Measurements from ENCODE around the gene C4orf50.

Gene C4orf50

DNA sequence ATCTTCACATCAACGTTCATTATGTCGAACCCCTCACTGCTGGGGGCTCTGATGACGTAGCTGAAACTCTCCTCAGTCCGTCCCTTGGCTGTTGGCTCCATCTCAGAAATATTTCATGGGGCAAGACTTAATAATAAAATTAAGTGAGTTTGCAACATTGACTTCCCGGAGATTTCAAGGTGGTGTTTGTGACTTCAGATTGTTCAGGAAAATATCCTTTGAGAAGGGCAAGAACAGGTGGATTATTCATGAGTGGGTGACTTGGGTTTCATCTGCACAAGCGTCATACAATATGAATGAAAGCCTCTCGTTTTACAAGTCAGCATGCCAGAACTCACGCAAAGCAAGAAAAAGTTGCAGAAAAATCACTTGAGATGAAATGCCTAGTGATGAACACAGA lies at the start of gene C4orf50:
TSS of gene C4orf50 (minus strand) at position 101 of the 400 bp plus-strand sequence.
- Histone ChIP-seq H3K36me3 (no peaks in the 10 kb centered on the region), H3K9me3 (no peaks in the 10 kb centered on the region), H3K4me3 (ENCODE audit: low read depth in 1 of 2, low read length in 1 of 2) (no peak within 1 kb of the TSS), H3K4me1 (ENCODE audit: control insufficient read depth in 1 of 2, insufficient read depth in 1 of 2, low read depth in 1 of 2, low read length in 1 of 2) (no peaks in the 10 kb centered on the region), H3K27ac (no peak within 1 kb of the TSS), H3K27me3 (no peaks in the 10 kb centered on the region)
- TF ChIP-seq CTCF (IDR thresholded peaks at IDR 0.05), result no peak

DNA sequence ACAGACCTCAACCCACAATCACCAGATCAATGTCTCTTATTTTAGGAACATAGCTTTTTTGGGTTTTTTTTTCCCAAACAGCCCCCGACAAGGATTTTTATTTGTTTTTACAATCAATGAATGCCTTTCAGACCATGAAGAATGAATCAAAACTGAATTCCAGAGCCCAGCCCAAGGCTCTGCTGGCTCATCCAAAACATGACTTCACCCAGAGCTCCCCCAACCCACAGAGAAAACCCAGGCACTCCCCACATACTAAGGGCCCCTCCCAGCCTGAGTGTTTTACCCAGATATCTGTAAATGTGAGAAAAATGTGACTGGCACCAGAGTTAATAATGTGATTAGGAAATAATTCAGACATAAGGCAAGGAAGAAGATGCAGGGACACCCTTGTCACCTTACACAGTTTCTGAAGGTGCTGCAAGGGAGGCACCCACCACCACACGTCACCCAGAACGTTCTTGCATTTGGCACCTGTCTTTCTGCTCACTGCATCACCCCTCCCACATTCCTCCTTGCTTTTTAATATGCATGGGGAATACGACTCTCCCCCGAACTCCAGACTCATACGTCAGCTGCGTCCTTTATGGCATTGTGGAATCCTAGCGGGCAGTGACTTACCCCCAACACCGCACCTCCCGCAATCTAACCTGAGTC lies 47.8 kb upstream of the C4orf50 start:
- Histone ChIP-seq H3K4me1 (ENCODE audit: control insufficient read depth in 1 of 2, insufficient read depth in 1 of 2, low read depth in 1 of 2, low read length in 1 of 2) (no peaks in the 10 kb centered on the region), H3K27me3 (peaks cover 22% of the 10 kb centered on the region), H3K4me3 (ENCODE audit: low read depth in 1 of 2, low read length in 1 of 2) (no peak overlapping the region), H3K9me3 (no peaks in the 10 kb centered on the region), H3K36me3 (no peaks in the 10 kb centered on the region), H3K27ac (no peak overlapping the region)
- TF ChIP-seq CTCF (IDR thresholded peaks at IDR 0.05), result no peak

DNA sequence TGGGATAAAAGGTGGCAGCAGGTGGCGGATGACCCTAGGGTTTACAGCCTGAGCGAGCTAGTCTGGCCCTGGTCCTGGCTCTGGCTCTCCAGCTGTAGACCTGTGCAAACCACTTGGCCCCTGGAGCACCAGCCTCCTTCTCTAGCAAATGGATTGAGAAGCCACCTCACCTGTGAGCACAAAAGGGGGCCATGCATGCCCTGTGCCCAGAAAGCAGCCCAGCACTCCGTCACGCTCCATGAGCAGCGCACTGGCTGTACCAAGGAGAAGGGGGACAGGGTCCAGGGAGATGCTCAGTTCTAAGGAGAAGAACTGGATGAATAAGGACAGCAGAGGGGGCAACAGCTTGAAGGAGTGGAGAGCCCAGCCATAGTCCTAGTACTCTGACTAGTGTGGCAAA lies 46.9 kb upstream of the C4orf50 start:
- peaks cover 14% of the 10 kb centered on the region for H3K27me3 ChIP-seq
- H3K4me3 ChIP-seq (ENCODE audit: low read depth in 1 of 2, low read length in 1 of 2), result no peak overlapping the region
- H3K36me3 ChIP-seq, result no peaks in the 10 kb centered on the region
- H3K4me1 ChIP-seq (ENCODE audit: control insufficient read depth in 1 of 2, insufficient read depth in 1 of 2, low read depth in 1 of 2, low read length in 1 of 2), result no peaks in the 10 kb centered on the region
- no peak for TF ChIP-seq CTCF (IDR thresholded peaks at IDR 0.05)
- no peaks in the 10 kb centered on the region for H3K9me3 ChIP-seq
- no peak overlapping the region for H3K27ac ChIP-seq

DNA sequence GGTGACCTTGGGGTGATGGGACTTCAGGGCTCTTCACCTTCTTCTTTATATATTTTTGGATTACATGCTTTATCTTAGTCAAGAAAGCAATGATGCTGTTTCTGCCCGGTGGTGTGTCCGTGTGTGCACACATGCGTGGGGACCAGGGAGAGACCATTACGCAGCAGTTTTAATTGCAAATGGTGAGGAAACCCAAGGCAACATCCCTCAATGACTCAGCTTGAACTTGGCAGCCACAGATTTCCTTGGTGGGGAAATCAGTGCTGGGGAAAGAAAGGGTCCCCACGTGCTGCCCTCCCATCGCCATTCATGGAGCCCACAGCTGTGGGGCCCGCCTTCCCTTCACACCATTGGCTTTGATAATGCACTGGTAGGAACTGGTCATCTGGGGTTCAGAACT lies 46.2 kb upstream of the C4orf50 start:
- Histone ChIP-seq H3K27ac (no peak overlapping the region), H3K27me3 (peaks cover 8% of the 10 kb centered on the region), H3K9me3 (peaks cover 7% of the 10 kb centered on the region), H3K4me3 (ENCODE audit: low read depth in 1 of 2, low read length in 1 of 2) (no peak overlapping the region), H3K36me3 (no peaks in the 10 kb centered on the region), H3K4me1 (ENCODE audit: control insufficient read depth in 1 of 2, insufficient read depth in 1 of 2, low read depth in 1 of 2, low read length in 1 of 2) (no peaks in the 10 kb centered on the region)
- TF ChIP-seq CTCF (IDR thresholded peaks at IDR 0.05), result no peak

GRCh38 chr4:6063684-6064083 lies 45.5 kb upstream of the C4orf50 start:
- no peak overlapping the region for H3K27ac ChIP-seq
- H3K36me3 ChIP-seq, result no peaks in the 10 kb centered on the region
- H3K9me3 ChIP-seq, result peaks cover 12% of the 10 kb centered on the region
- TF ChIP-seq CTCF (IDR thresholded peaks at IDR 0.05), result no peak
- peaks cover 3% of the 10 kb centered on the region for H3K27me3 ChIP-seq
- H3K4me3 ChIP-seq (ENCODE audit: low read depth in 1 of 2, low read length in 1 of 2), result no peak overlapping the region
- no peaks in the 10 kb centered on the region for H3K4me1 ChIP-seq (ENCODE audit: control insufficient read depth in 1 of 2, insufficient read depth in 1 of 2, low read depth in 1 of 2, low read length in 1 of 2)

All from neutrophil (primary cell).